ENCODE measurements around the gene C12orf75.

DNA sequence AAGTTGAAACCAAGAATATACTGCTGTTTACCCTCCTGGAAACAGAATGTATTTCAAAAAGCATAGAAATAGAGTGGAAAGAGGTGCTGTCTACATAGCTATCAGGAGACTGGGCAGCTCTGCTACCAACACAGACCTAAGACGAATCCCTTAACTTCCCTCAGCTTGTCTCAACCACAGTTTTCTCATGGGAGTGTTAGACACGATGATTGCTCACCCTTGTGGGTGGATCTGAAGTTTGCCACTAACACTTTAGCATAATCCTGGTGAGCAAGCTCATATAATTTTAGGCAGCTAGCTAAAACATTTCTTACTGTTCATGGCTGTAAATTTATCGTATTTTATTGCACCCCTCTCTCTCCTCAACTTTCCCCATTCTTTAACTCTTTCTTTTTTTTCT, 38.5 kb downstream of the C12orf75 start:
- TF ChIP-seq CTCF (tag by site-specific recombination; IDR thresholded peaks at IDR 0.05), result no peak
- TF ChIP-seq, protein P1, sequence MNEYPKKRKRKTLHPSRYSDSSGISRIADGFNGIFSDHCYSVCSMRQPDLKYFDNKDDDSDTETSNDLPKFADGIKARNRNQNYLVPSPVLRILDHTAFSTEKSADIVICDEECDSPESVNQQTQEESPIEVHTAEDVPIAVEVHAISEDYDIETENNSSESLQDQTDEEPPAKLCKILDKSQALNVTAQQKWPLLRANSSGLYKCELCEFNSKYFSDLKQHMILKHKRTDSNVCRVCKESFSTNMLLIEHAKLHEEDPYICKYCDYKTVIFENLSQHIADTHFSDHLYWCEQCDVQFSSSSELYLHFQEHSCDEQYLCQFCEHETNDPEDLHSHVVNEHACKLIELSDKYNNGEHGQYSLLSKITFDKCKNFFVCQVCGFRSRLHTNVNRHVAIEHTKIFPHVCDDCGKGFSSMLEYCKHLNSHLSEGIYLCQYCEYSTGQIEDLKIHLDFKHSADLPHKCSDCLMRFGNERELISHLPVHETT (tag by site-specific recombination; IDR thresholded peaks at IDR 0.05), result no peak
- TF ChIP-seq ZNF175 (tag by site-specific recombination; IDR thresholded peaks at IDR 0.05), result no peak
- no peak for TF ChIP-seq PATZ1 (tag by site-specific recombination; IDR thresholded peaks at IDR 0.05)
- TF ChIP-seq PRDM2 (tag by site-specific recombination; IDR thresholded peaks at IDR 0.05; ENCODE audit: borderline replicate concordance), result no peak
- TF ChIP-seq ZNF266 (tag by site-specific recombination; IDR thresholded peaks at IDR 0.05; ENCODE audit: low read depth), result no peak
